HG03342 (cell line): Measurements from ENCODE around the gene SUGP1.

ENCODE experiments used
- ATAC-seq: cut with Tn5 transposase; IDR thresholded peaks from one replicate; pipeline ENCODE4 v1.9.1; 2021; ENCODE audit warnings: mild to moderate bottlenecking, moderate library complexity; ENCODE audit not compliant: unreplicated experiment

SUGP1 gene

GRCh38 chr19:19236173-19236572, 84.1 kb downstream of the SUGP1 start:
- ATAC-seq = no peak

- ATAC-seq = no peak
Measured at GRCh38 chr19:19234220-19234816, 86.0 kb downstream of the SUGP1 start.

GRCh38 chr19:19232261-19232721, 88.0 kb downstream of the SUGP1 start:
- ATAC-seq = no peak

GRCh38 chr19:19230999-19231398, 89.3 kb downstream of the SUGP1 start:
- no peak for ATAC-seq

- ATAC-seq = no peak
Measured at GRCh38 chr19:19229701-19230100, 90.6 kb downstream of the SUGP1 start.

- no peak for ATAC-seq
Measured at GRCh38 chr19:19227217-19227616, 93.1 kb downstream of the SUGP1 start.

DNA sequence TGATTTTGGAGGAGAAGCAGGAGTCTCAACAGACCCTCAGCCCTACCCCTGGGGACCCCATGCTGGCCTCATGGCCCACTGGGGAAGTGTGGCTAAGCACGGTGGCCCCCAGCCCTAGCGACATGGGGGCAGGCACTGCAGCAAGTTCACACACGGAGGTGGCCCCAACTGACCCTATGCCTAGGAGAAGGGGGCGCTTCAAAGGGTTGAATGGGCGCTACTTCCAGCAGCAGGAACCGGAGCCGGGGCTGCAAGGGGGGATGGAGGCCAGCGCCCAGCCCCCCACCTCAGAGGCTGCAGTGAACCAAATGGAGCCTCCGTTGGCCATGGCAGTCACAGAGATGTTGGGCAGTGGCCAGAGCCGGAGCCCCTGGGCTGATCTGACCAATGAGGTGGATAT, 93.6 kb downstream of the SUGP1 start:
- ATAC-seq = no peak

DNA sequence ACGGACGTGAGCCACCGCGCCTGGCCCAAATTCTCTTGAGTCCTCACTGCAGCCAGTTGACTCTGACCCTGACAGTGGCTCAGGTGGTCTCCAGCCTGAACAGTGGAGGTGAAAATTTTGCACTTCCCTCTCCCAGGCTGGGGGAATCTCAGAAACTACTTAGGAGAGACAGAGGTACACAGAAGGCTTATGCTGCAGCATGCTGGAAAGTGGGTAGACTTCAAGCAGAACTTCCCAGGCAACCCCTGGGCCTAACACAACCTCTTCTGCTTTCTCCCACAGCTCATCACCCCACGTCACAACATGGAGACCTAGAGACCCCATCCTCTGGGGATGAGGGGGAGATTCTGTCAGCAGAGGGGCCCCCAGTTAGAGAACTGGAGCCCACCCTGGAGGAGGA, 94.1 kb downstream of the SUGP1 start:
- no peak for ATAC-seq
